ENCODE data around the gene SMYD3.

The SMYD3 gene

DNA sequence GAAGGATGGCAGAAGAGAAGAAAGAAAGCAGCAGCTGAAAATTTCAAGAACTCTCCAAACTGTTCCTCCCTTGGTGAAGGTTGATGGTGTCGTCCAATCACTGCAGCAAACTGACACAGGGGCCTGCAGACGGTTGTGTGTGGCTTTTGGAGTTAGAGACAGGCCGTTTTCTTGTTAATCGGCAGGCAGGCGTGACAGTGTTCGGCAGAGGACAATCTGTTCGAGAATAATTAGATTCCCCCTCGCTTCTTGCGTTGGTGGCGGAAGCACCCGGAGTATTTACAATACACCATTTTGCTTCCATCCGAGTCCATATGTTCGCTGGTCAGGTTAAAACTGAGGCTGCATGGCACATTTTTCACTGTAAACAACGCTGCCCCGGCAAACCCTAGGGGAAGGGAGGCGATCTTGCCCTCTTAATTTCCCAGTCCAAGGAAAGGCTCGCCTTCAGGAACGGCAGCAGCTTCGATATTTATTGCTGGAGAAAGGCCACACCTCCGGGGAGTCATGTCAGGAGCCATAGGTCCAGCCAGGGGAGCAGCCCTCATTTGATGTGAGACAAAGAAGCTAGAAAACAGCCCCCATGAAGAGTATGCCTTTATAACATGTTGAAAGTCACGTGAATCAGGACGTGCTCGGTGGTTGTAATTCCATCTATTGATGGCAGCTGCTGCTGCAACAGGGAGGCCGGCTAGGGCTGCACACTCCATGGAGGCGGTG, 360.1 kb downstream of the SMYD3 start:
- no peak for DNase-seq (ENCODE audit: low spot score)

DNA sequence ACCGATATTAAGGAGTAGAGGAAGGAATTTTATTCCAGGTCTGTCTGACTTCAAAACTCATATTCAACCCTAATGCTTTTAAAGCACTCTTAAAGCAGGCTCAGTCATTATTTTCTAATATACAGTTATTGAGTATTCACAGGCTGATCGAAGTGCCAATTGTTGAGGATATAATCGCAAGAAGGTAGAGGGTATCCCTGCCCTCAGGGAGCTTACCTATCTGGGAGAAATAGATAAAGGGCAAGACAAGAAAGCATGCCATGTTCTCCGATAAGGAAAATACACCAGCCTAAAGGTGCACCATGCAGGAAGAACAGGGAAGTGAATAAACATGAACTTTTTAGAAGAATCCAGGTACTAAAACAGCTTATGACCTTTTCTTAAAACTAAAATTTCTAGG, 361.2 kb downstream of the SMYD3 start:
- no peak for DNase-seq (ENCODE audit: low spot score)

GRCh38 chr1:246144931-246145330, 362.1 kb downstream of the SMYD3 start:
- DNase-seq (ENCODE audit: low spot score), result no peak

DNA sequence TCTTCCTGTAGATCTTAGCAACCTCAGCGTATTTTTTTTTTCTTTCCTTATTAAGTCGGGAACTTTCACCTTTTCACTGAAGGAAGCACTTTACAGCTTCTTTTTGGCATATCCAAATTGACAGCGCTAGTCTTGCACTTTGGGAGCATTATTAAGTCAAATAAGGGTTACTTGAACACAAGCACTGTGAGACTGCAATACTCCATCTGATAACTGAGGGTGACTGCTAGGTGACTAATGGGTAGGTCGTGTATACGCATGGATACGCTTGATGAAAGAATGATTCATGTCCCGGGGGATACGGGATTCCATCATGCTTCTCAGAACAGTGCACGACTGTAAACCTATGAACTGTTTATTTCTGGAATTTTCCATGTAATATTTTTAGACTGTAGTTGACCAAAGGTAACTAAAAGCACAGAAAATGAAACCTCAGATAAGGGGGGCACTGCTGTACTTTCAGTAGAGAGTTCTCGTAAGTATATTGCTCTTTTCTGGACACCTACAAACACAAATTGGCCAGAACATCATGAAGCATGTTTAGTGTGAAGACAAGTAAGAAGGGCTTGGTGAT, 364.7 kb downstream of the SMYD3 start:
- DNase-seq (ENCODE audit: low spot score), result peak; percentile 15

DNA sequence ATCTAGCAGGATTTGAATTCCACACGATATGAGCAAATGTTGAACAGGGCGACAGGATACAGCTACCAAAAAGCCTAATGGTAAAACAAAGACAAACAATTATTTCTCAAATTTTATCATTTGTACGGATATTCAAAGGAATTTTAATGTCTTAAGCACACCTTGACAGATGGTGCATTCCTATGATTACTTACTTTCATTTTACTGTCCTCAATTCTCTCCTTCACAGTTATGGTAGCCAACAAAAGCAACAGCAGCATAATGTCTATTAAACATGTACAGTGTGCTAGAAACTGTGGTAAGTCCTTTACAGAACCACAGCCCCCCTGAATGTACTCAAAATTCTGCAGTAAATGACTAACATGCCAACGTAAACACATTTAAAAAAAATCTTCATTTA, 365.8 kb downstream of the SMYD3 start:
- no peak for DNase-seq (ENCODE audit: low spot score)

- no peak for DNase-seq (ENCODE audit: low spot score)
Observed at GRCh38 chr1:246139745-246140182, 367.3 kb downstream of the SMYD3 start.

- DNase-seq (ENCODE audit: low spot score), result no peak
Observed at GRCh38 chr1:246138781-246139180, 368.3 kb downstream of the SMYD3 start.

DNA sequence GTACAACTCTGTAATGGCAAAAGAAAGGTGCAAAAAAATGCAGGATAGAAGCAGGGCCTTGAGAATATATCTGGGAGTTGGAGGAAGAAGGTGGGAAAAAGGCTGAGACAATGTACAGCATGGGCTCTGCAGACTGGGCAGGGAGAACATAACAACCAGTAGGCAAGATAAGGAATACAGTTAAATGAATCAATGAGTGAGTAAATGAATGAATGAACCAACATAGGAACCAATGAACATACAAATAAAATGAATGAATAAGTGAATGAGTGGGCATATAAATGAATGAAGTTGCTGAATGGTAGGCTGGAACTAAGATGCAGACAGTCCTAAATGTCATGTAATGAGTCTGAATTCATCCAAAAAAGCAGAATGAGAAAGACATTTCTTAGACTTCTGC, 370.6 kb downstream of the SMYD3 start:
- no peak for DNase-seq (ENCODE audit: low spot score)

GRCh38 chr1:246134789-246135188, 372.3 kb downstream of the SMYD3 start:
- DNase-seq (ENCODE audit: low spot score), result no peak

- DNase-seq (ENCODE audit: low spot score), result no peak
Observed at GRCh38 chr1:246131095-246131494, 376.0 kb downstream of the SMYD3 start.

DNA sequence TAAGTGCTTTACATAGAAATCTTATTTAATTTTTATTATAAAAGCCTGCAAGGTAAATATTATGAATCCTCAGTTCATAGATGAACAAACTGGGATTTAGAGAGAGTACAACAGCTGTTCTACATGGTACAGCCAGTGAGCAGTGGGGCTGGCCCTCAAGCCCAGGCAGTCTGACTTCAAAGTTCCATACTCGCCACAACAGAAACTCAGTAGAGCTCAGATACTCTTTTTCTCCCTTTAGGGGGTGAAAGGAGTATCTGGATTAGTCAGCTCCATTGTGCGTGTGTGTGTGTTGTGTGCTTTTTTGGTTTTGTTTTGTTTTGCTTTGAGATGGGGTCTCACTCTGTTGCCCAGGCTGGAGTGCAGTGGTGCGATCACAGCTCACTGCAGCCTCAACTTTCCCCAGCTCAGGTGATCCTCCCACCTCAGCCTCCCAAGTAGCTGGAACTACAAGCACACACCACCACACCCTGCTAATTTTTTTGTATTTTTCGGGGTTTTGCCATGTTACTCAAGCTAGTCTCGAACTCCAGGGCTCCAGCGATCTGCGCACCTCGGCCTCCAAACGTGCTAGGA, 378.5 kb downstream of the SMYD3 start:
- DNase-seq (ENCODE audit: low spot score), result no peak

DNA sequence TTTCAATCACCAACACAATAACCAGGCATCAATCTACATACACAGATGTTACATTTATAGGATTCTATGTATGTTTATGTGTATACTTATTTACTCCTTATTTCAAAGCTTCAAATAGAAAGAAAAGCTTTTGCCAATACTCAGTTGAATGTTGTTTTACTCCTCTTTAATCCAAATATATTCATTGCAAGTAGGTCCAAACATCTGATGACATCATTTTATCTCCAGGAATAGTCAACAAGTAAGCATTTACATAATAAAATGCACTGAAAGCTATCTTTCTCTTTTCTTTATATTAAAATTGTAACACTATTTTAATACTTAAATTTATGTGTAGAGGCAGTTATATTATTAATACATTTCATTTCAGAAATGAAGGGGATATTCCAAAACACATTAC, 380.5 kb downstream of the SMYD3 start:
- DNase-seq (ENCODE audit: low spot score), result no peak

DNA sequence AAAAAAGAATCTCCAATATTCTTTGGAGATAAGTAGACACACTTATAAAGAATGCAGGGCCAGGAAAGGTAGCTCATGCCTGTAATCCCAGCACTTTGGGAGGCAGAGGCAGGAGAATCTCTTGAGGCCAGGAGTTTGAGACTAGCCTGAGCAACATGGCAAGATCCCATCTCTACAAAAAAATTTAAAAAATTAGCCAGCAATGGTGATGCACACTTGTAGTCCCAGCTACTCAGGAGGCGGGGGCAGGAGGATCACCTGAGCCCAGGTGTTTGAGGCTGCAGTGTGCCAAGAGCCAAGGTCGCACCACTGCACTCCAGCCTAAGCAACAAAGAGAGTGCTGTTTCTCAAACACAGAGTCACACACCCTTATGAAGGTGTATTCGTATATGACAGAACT, 385.0 kb downstream of the SMYD3 start:
- DNase-seq (ENCODE audit: low spot score), result no peak

DNA sequence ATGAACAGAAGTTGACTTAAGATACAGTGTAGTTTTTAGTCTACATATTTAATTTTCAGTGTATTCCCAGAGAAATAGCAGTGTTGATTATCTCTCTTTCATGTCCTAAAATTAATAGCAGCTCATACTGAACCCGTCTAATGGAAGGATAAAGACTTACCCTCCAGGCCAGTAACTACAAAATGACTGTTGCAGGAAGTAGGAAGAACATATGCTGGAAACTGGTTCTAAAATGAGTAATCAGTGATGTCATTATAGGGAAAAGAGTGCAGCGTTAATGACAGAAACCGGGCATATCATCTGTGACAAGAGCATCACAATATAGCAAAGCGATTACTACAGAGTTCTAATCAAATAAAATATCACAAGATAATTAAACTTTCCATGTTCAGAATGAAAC, 385.5 kb downstream of the SMYD3 start:
- no peak for DNase-seq (ENCODE audit: low spot score)

DNA sequence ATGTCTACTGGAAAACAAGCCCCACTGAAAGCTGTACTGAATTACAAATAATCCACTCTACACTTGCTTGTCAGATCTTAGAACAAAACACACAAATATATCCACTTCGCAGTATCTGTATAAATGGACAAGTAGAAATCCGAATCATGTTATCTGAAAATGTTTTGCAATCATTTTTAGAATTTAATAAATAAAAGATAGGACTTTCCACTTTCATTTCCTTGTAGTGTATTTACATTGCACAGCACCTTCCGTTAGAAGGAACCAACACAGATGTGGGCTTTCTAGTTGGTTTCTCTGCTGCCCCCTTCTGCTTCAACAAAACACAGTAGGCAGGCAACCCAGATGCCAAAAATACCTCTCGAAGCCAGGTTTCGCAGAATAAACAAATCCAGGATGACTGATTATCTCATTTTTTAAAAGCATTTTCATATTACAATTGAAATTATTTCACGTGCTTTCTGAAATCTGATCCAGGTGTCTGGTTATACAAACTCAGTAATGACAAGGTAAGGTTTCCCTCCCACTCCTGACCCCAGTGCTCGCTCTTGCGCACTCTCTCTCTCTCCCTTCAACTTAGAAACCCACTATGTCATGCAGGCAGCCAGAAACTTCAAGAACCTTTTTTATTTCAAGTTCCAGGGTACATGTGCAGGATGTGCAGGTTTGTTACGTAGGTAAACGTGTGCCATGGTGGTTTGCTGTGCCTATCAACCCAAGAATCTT, 389.9 kb downstream of the SMYD3 start:
- peak; percentile 66 for DNase-seq (ENCODE audit: low spot score)

- DNase-seq (ENCODE audit: low spot score), result no peak
Observed at GRCh38 chr1:246114369-246114768, 392.7 kb downstream of the SMYD3 start.

- peak; percentile 14 for DNase-seq (ENCODE audit: low spot score)
Observed at GRCh38 chr1:246113555-246114095, 393.5 kb downstream of the SMYD3 start.

DNA sequence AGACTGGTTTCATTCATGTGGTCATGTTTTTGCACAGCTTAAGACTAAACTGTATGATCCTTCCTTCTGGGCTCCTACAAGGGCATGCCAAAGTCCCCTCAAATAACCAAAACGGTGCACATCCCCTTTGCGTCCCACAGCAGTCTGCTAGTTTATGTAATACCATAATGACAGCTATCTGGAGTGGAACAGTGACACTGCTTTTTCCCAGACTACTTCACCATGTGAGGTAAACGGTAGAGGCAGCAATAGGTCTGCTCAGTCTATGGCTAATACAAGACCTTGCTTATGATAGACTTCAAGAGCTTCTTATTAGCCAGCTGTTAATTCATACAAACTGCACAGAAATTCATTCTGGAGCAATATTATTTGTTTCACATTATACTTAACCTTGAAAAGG, 395.5 kb downstream of the SMYD3 start:
- DNase-seq (ENCODE audit: low spot score), result no peak

GRCh38 chr1:246110343-246111219, 396.5 kb downstream of the SMYD3 start:
- DNase-seq (ENCODE audit: low spot score), result no peak

GRCh38 chr1:246108278-246108925, 398.7 kb downstream of the SMYD3 start:
- no peak for DNase-seq (ENCODE audit: low spot score)
